Heart right ventricle (tissue), 16 donors: ENCODE data around the gene ITGB6. TPM values are rescaled to one million over a fixed set of nuclear protein-coding genes. Genes with fewer than 3 reads are reported as not detected.

ENCODE experiments used
- ATAC-seq, 8 donors: fragments of 200-7000 bp; cut with Tn5 transposase; one replicate each; pipeline ENCODE4 v1.9.1; 2020; ENCODE audit warnings: mild to moderate bottlenecking in 8 of 8, moderate library complexity in 8 of 8, moderate number of reproducible peaks in 1 of 8
- DNase-seq, 2 donors: peaks; one replicate each; pipeline ENCODE4 v3.0.0-alpha.2; 2020
- H3K27ac ChIP-seq, 10 donors: fragments of 200-600 bp; sonication (generic) in 2 of 10; one replicate each; pipeline versions ENCODE4 v1.5.0 to v1.8.0; 2020 to 2022; ENCODE audit warnings: mild to moderate bottlenecking in 3 of 10
- H3K27me3 ChIP-seq, 7 donors: fragments of 200-600 bp; one replicate each; pipeline ENCODE4 v1.8.0; 2021 to 2022; ENCODE audit warnings: mild to moderate bottlenecking in 2 of 7
- H3K36me3 ChIP-seq, 9 donors: fragments of 200-600 bp; sonication (generic) in 1 of 9; one replicate each; pipeline versions ENCODE4 v1.5.0 to v1.8.0; 2020 to 2022; ENCODE audit warnings: mild to moderate bottlenecking in 2 of 9
- H3K4me1 ChIP-seq, 9 donors: fragments of 200-600 bp; sonication (generic) in 1 of 9; one replicate each; pipeline versions ENCODE4 v1.5.0 to v1.8.0; 2020 to 2022; ENCODE audit warnings: mild to moderate bottlenecking in 4 of 9
- H3K4me3 ChIP-seq, 10 donors: fragments of 200-600 bp; sonication (generic) in 2 of 10; one replicate each; pipeline versions ENCODE4 v1.5.0 to v1.8.0; 2020 to 2022; ENCODE audit warnings: mild to moderate bottlenecking in 7 of 10, moderate library complexity in 2 of 10
- H3K9me3 ChIP-seq, 11 donors: fragments of 200-600 bp in 10 of 11; sonication (generic) in 2 of 11; one replicate each; pipeline versions ENCODE4 v1.5.0 to v1.8.0; 2013 to 2022; ENCODE audit warnings: mild to moderate bottlenecking in 2 of 11, control low read depth in 1 of 11, moderate library complexity in 1 of 11
- WGBS, 2 donors: extraction: QIAGEN DNeasy Blood & Tissue Kit; methylation state at CpG; one replicate each; pipeline ENCODE4 v1.1.7; 2013; ENCODE audit warnings: inconsistent platforms in 1 of 2; 5-methylcytosine and 5-hydroxymethylcytosine counted together
- intact Hi-C, 10 donors: fragments of 100-400 bp; cut with DNase I; formaldehyde crosslinking; loops; one replicate each; pipeline versions ENCODE4 v1.11.1 to v1.14.2; 2022
- long read RNA-seq, 3 donors: library from polyadenylated mRNA; unstranded; transcript quantifications; one replicate each; pipeline ENCODE4 v2.0.0, GENCODE V29; 2020 to 2021
- polyA plus RNA-seq, 2 donors: library from polyadenylated mRNA; stranded (reverse); fragments of 200-250 nt; gene quantifications; one replicate each; pipeline ENCODE4 v1.2.3, GENCODE V29; 2013
- total RNA-seq, 10 donors: library from RNA; stranded (reverse); fragmentation: NEBNext Ultra II Directional in 3 of 10; extraction: Animal tissue kit (Norgen Biotek cat#: 25700) in 3 of 10; gene quantifications; one replicate each; pipeline versions ENCODE4 v1.2.1 to v1.2.4, GENCODE V29; 2021 to 2023
- TF ChIP-seq, protein P1 (sequence below), 9 donors: fragments of 200-600 bp; sonication (generic) in 2 of 9; IDR thresholded peaks; one replicate each; pipeline versions ENCODE4 v1.5.0 to v1.8.0; 2021 to 2022; ENCODE audit warnings: antibody characterized with exemption in 9 of 9, mild to moderate bottlenecking in 5 of 9, moderate library complexity in 1 of 9
- donor health status: Arrhythmogenic right ventricular cardiomyopathy.
- donor health status: ischemic (EF 13 %, LVEDD 7.1; RV severe dilation, severe dysfunction).
- donor health status: healthy with polysubstance abuse.
- donor health status: DM: no; HTN: yes; CAD: no.
- donor health status: DM: no; HTN: no; CAD: no.
- donor health status: ischemic (EF 25% LVEDD 6.9; RV normal size, moderate dysfunction).
- donor health status: ischemic (EF 25% LVEDD 5.7; RV mildly dilated, moderate dysfunction).
- donor health status: healthy.
- donor health status: DM: yes; HTN: yes; CAD: no.
- donor health status: Ischemic cardiomyopathy.
- donor health status: ischemic (EF 35%, LVEDD 5.7; RV mildly dilated, moderate dysfunction).
- donor health status: nonischemic (EF 11% LVEDD 7.7; RV severe dilation, severe dysfunction).
- donor health status: DM: yes; HTN: yes; CAD: no.
- donor health status: PGD.
- donor health status: ischemic (EF 29% LVEDD 5.4; RV normal size, mild dysfunction).
- donor health status: nonischemic (EF 23%, LVEDD 6.1; RV moderate dilation, normal function).

ITGB6 gene
- total RNA-seq (1 to 10 TPM in 7 of 10 donors, under 1 TPM in 3; 0.18 to 3.5 (median 1.3) TPM), polyA plus RNA-seq (under 1 TPM; 0.09 to 0.73 TPM)
- long read RNA-seq, donor 1 = 0 reads
- long read RNA-seq, donor 2 = 0 reads
- long read RNA-seq, donor 3, partial matches to known transcripts = 1 of 11 reads
- long read RNA-seq, donor 3, other reads (novel, unspliced or antisense) = 10 of 11 reads

GRCh38 chr2:160199683-160200389 is at the start of gene ITGB6:
ITGB6 (minus strand) TSS chr2:160200272; CDS start chr2:160200063, 209 bp downstream.
- DNase-seq (no peak), ATAC-seq (no peak)
- H3K4me3 ChIP-seq = no peak within 1 kb of the TSS
- no peaks in the 10 kb centered on the region for H3K9me3 ChIP-seq
- no peak within 1 kb of the TSS for H3K27ac ChIP-seq
- WGBS, 2 donors = 90 to 95% methylated on average over 9 of the region's 9 CpGs
- intact Hi-C loops = no loop called here
- TF ChIP-seq, protein P1, sequence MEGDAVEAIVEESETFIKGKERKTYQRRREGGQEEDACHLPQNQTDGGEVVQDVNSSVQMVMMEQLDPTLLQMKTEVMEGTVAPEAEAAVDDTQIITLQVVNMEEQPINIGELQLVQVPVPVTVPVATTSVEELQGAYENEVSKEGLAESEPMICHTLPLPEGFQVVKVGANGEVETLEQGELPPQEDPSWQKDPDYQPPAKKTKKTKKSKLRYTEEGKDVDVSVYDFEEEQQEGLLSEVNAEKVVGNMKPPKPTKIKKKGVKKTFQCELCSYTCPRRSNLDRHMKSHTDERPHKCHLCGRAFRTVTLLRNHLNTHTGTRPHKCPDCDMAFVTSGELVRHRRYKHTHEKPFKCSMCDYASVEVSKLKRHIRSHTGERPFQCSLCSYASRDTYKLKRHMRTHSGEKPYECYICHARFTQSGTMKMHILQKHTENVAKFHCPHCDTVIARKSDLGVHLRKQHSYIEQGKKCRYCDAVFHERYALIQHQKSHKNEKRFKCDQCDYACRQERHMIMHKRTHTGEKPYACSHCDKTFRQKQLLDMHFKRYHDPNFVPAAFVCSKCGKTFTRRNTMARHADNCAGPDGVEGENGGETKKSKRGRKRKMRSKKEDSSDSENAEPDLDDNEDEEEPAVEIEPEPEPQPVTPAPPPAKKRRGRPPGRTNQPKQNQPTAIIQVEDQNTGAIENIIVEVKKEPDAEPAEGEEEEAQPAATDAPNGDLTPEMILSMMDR (IDR thresholded peaks at IDR 0.05) = no peak
- no peaks in the 10 kb centered on the region for H3K27me3 ChIP-seq
- no peaks in the 10 kb centered on the region for H3K36me3 ChIP-seq
- H3K4me1 ChIP-seq = peaks cover 0 to 3% (median 0%) of the 10 kb centered on the region in 9 donors

DNA sequence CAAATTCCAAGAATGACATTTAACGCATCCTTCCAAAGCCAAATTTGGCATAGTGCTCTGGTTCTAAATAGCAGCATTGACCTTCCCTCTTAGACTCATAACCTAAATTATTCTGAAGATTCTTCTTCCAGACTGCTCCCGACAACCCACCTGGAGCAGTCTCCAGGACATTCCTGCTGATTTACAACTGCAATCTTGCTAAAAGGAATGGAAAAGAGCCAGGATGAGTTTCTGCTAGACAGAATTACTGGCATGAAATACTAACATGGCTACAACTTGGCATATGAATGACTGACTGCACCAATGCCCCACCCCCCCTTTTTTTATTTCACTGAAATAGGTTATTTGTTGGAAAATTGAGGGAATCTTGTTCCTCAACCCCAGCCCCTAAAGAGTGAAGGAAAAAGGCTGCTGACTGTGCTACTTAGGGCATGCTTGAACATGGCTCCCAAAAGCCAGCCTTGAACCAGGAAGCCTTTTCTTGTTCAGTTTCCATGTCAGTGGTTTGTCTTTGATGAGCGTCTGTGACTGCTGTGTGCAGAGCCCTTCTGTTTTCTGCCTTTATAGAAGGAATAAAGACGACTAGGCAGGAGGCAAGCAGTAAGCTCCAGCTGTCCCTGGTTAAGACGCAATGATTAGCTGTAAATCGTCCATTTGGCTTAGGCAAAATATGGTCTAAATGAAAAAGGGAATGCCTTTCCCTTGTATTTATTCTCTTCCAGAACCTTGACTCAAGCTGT is 47.4 kb upstream of the ITGB6 start:
- H3K36me3 ChIP-seq = no peaks in the 10 kb centered on the region
- H3K9me3 ChIP-seq = no peaks in the 10 kb centered on the region
- ATAC-seq (no peak), DNase-seq (no peak)
- no peaks in the 10 kb centered on the region for H3K27me3 ChIP-seq
- peaks cover 0 to 29% (median 20%) of the 10 kb centered on the region in 9 donors for H3K4me1 ChIP-seq
- H3K27ac ChIP-seq = no peak overlapping the region
- intact Hi-C loops = no loop called here
- 89 to 92% methylated on average over 6 of the region's 6 CpGs for WGBS, 2 donors
- no peak overlapping the region for H3K4me3 ChIP-seq
- TF ChIP-seq, protein P1 (IDR thresholded peaks at IDR 0.05) = no peak

- TF ChIP-seq, protein P1 (IDR thresholded peaks at IDR 0.05) = no peak
- Histone ChIP-seq H3K36me3 (no peaks in the 10 kb centered on the region), H3K4me1 (peaks cover 0 to 36% (median 23%) of the 10 kb centered on the region in 9 donors), H3K4me3 (no peak overlapping the region), H3K27me3 (no peaks in the 10 kb centered on the region), H3K27ac (no peak overlapping the region), H3K9me3 (no peaks in the 10 kb centered on the region)
- DNase-seq (no peak), ATAC-seq (no peak)
- 90 to 92% methylated on average over 2 of the region's 2 CpGs for WGBS, 2 donors
- intact Hi-C loops = no loop called here
These were observed 46.3 kb upstream of the ITGB6 start for GRCh38 chr2:160246356-160246755.

DNA sequence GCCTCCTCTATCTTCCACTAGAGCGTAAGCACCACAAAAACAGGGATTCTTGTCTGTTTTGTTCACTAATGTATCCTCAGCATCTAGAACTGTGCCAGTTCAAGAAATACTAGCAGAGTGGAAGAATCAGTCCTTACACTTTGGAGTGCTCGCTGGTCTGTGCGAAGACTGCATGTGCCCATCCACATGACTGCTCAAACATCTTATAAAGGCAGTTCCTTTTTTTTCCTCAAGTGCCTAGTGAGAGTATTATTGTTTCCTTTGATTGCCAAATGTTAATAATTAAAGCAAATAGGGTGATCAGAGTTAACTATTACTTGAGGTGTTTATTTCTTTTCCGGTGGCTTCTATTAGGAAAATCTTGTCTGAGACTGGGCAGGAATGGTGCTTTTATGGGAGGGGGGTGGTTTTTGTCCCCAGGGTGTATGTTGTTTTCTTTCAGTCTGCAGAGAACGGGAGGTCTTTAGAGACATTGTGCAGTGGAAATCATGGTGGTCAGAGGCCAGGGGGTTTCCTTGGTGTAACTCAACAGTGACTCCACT is 45.6 kb upstream of the ITGB6 start:
- Histone ChIP-seq H3K4me1 (peaks cover 0 to 41% (median 22%) of the 10 kb centered on the region in 9 donors), H3K4me3 (no peak overlapping the region), H3K27ac (no peak overlapping the region), H3K9me3 (no peaks in the 10 kb centered on the region), H3K36me3 (no peaks in the 10 kb centered on the region), H3K27me3 (no peaks in the 10 kb centered on the region)
- ATAC-seq = no peak
- DNase-seq = no peak
- intact Hi-C loops = no loop called here
- TF ChIP-seq, protein P1 (IDR thresholded peaks at IDR 0.05) = no peak
- WGBS, 2 donors = 96 to 100% methylated on average over 5 of the region's 5 CpGs
